Stimulated activated CD8-positive, alpha-beta memory T cell treated with anti-CD3 and anti-CD28 coated beads, Interleukin-4, amount 100 ng/mL, for 4 hours (primary cell): ENCODE data around the gene FLT4.

Experiments used
- DNase-seq, 2 donors: peaks; one replicate each; pipeline ENCODE4 v3.0.0-alpha.2; 2020; ENCODE audit warnings: low read depth in 2 of 2, low spot score in 1 of 2

The FLT4 gene

DNA sequence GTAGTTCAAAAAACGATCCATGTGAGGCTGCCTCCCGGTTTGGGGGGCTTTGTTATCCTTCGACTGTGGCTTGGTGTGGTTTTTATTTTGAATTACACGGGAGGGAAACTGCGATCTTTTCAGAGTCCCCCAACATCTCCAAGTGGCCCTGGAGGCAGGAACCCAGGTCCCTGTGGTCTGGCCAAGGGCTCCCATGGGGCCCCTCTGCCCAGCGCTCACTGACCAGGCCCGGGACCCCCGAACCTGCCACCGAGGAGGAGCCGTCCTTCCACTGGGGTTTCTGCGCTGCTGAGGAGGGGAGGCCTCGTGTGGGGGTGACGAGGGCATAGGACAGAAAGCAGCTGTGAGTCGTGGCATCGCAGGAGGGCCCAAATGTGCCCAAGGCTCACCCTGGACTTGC lies 40.0 kb downstream of the FLT4 start:
- no peak for DNase-seq

DNA sequence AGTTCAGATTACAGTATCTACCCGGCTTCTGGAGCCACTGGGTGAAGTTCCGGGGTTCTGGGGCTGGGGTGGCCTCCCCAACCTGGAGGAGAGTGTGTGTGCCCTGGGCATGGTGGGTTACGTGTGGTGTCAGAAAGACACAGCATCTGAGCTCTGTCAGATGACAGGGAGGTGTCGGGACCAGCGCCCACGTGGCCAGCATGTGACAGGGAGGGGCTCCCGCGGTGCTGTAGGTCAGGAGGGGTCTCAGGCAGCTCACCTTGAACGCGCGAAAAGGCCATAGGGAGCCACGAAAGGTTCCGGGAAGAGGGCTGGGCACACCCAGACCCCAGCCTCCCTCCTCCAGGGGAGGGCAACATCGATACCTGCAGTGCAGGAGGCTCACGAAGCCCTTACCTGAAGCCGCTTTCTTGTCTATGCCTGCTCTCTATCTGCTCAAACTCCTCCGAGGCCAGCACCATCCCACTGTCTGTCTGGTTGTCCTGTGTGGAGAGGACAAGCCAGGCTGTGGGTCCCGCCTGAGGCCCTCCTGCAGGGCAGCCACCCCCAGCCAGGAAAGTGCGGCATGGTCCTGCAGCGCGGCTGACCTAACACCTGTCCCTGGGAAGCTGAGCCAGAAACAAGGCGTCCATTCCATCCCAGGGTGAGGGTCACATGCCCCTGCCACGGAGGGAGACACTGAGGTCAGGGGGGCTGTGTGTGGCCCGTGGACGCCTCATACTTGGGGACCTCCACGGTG lies 40.7 kb downstream of the FLT4 start:
- no peak for DNase-seq

DNA sequence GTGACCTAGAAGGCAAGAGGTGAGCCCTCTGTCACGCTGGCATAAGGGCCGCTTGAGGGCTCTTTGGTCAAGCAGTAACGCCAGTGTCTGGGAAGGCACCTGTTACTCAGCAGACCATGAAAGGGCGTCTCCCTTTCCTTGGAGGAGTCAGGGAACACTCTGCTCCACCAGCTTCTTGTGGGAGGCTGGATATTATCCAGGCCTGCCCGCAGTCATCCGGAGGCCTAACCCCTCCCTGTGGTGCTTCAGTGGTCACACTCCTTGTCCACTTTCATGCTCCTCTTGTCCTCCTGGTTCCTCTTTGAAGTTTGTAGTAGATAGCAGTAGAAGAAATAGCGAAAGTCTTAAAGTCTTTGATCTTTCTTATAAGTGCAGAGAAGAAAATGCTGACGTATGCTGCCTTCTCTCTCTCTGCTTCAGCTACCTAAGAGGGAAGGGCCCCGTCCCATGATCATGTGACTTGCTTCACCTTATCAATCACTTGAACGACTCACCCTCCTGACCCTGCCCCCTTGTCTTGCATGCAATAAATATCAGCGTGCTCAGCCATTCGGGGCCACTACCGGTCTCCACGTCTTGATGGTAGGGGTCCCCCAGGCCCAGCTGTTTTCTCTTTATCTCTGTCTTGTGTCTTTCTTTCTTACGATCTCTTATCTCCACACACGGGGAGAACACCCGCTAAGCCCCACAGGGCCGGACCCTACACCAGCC lies 41.4 kb downstream of the FLT4 start:
- no peak for DNase-seq

DNA sequence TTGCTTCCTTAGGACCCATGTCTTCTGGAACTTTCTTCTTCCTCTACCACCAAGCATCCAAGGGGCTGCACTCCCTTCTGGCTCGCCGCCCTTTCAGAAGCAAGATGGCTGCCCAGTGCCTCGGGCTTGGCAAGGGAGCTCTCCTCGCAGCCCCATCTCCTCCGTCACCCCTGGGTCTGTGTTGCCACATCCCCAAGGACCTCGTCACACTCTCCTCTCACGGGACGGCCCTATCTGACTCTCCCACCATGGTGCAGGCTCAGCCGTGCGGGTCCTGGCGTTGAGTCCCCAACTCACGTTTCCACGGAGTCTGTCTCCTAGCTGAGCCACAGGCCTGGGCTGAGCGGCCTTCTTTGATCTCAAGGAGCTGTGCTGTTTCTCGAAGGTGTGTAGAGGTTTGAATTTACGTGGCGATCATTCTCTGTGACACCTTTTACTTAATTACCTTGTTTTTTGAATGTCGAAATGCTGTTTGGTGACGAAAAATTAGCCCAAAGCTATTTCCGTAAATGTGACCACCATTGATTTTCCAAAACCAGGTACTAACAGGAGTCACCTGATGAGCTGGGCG lies 43.1 kb downstream of the FLT4 start:
- no peak for DNase-seq

DNA sequence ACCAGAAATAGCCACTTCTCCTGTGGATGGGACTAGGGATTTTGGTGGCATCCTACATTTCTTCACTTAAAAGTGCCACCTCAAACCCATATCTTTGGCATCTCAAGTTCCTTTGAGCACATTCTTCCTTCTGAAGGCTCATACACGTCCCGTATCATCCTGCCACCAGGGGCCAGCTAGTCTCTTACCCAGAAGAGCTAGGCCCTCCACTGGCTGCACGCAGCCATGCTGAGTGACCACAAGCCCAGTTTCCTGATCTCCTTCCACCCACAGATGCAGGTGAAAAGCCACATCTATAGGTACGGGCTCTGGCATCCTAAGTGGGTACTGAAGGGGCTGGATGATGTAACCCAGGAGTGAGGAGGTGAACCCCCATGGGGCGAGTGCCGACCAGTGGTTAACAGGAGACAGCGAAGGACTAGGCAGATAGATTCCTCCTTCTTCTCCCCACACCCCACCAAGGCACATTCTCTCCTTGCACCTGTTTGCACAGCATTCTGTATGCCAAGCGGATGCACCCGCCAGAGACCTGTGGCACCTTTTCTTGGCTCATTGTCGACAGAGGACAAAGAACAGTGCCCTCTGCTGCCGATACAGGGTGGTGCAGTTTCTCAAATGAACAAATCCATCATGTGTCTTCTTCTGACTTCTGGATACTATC lies 43.7 kb downstream of the FLT4 start:
- DNase-seq, result peak; percentile 17 to 28

DNA sequence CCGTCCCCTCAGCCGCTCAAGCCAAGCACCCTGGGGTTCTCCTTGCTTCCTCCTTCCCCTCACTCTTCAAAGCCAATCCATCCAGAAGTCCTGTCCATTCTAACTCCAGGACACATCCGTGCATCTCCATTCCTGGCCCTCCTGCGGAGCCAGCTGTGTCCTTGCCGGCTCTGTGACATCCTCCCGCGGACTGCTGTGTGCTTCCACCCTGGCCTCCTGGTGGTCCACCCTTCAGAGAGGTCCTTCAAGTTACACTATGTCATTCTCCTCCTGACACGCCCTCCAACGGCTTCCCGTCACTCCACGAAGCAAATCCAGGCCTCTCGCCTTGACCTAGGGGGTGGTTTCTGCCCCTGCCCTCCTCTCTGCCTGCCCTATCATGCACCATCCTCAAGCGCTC lies 45.1 kb downstream of the FLT4 start:
- no peak for DNase-seq

DNA sequence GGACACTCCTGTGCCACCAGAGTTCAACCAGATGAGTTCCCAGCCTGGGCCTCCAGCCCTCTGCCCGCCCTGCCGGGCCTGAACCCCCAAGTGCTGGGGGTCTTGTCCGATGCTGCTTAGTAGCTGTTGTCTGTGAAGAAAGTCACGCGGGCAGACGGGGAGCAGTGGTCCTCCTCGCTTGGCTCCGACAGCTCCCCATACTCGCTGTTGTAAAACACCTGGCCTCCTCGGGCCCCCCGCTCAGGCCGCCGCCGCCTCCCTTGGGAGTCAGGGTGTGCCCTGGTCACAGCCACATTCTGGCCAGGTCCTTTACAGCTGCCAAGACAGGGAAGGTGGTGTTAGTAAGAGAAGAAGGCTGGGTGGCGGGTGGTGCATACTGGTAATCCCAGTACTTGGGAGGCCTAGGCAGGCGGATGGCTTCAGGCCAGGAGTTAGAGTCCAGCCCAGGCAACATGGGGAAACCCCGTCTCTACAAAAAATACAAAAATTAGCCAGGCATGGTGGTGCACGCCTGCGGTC lies 46.3 kb downstream of the FLT4 start:
- DNase-seq, result no peak

DNA sequence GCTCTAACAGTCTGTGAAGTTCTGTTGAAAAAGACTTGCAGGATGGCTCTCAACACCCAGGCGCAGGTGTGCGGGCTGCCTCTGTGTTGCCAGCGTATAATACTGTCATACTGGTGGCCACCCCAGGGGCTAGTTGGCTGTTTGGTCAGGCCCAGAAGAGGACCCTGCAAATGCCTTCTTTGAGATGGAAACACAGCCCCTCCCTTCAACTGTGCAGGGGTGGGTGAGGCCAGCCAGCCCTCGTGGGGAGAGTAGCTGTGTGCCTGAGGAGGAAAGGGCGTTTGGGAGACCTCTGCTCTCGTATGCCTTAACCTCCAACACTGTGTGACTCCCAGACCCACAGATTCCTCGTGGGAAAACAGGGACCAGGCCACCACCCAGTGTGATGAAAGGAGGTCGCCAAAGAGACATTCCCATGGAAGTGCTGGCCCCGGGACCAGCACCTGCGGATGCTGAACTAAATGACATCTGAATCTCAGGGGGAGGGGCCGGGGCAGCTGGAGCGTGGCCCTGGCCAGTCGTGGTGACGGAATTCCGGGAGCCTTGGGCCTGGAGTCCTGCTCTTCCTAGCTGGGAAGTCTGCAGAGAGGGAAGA lies 46.8 kb downstream of the FLT4 start:
- DNase-seq, result no peak

DNA sequence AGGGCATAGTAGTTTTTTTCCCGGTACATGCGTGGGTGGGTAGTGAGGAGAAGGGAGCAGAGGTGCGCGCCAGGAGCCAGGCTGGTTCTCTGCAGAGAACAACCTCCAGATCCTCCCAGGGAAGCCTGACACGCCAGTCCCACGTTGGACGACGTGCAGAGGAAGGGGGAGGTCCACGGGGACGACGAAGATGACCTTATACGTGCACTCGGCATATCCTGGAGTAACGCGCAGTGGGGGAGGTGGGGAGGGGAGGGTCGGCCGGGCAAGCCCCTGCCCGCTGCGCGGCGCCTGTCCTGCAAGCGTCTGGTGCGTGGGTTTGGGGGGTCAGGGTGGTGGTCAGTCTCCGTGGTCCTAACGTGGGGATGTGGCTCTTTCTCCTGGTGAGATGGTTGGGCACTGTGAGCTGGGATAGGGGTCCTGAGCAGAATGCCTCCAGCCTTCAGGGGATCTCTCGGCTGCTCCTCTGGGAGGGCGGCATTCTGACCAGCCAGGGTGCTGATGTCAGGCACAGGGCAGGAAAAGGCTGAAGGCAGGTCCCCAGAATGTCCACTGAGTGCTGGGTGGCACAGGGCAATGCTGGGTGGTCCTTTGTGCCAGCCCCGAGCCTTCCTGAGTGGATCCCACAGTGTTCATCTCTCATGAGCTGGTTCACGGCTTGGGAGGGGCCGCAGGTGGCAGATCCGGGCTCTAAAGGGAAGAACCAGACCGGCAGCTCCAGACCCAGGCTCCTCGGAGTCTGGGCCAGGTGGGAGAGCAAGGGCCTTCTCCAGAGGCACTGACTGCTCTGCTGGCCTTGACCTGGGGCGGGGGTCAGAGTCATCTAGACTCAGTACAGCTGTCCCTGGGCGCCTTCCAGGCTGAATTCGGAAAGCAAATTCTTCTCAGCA lies 47.6 kb downstream of the FLT4 start:
- no peak for DNase-seq

DNA sequence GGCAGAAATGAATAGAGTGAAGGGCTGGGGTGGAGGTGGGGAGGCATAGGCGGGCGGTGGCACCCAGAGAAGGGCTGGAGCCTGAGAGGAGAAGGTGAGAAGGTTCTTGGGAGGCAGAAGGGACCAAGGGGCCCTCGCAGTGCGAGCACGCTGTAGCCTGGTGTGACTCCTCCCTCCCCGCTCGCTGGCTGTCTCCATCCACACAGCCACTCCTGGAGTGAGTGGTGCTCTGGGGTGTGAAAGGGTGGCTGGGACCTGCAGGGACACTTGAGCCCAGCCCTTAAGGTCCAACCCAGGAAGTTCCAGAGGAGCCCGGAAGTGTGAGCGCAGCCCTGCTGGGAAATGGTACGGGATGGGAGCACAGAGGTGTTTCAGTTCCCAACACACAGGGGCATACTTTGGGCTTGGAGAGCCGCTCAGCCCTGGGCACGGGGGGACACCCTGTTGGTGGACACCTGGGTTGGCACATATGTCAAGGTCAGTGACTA lies 48.8 kb downstream of the FLT4 start:
- no peak for DNase-seq

DNA sequence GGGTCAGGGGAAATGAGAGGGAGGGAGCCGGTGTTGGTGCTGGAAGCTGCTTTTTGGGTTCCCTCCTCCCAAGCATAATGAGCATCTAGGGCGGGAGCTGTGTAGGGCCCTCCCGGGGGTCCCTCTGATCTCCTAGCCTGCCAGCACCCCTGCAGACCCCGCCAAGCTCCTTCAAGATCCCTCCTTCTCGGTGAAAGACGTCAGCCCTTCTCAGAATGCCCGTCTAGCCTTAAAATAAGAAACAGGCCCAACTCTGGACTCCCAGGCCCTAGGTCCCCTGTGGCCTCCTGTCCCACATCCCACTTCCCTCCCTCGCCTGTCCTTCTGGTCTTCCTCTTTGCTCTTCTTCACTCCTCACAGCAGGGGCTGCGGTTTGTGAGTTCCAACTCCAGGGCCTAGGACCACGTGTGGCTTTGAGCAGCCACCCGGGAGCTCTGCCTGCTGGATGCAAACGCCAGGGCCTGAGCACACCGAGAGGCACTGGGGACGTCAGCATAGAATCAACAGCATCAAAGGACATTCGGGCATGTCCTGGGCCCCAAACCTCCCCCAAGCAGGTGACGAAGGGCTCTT lies 49.3 kb downstream of the FLT4 start:
- no peak for DNase-seq

DNA sequence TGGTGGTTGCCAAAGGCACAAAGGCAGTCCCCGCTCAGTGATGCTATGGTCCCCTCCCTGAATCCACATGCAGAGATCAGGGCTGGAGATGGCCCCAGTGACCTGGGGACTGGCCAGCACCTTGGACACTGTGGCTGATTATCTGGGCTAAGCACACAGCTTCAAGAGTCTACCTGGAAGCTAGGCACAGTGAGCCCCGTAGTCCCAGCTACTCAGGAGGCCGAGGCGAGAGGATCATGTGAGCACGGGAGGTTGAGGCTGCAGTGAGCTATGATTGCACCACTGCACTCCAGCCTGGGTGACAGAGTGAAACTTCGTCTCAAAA lies 49.8 kb downstream of the FLT4 start:
- DNase-seq, result no peak

DNA sequence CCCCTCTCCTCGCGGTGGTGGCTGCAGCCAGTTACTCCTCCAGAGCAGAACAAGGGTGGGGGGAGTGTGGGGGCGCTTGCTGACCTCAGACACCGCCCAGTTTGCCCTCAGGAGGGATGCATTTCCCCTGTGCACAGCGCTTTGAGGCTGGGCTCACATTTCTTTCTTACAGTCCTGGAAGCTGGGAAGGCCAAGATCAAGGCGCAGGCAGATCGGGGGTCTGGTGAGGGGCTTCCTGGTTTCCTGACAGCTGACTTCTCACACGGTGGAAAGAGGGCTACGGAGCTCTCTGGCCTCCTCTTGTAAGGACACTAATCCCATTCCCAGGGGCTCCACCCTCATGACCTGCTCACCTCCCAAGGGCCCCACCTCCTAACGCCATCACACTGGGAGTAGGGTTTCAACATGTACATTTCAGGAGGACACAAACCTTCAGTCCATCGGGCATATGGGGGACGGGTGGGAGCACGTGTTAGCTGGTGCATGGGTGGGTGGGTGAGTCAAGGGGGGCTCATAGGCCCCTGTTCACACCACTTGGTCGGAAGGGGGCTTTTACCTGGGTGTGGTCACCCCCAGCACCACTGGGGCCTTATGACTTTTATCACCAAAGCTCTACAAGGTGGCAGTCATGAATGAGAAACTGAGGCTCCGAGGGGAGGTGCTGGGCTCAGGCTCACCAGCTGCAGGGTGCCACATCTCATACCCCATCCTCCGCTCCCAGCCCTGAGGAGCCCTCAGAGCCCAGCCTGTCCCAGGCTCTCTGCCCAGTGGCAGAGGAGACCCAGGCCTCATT lies 50.4 kb downstream of the FLT4 start:
- no peak for DNase-seq

DNA sequence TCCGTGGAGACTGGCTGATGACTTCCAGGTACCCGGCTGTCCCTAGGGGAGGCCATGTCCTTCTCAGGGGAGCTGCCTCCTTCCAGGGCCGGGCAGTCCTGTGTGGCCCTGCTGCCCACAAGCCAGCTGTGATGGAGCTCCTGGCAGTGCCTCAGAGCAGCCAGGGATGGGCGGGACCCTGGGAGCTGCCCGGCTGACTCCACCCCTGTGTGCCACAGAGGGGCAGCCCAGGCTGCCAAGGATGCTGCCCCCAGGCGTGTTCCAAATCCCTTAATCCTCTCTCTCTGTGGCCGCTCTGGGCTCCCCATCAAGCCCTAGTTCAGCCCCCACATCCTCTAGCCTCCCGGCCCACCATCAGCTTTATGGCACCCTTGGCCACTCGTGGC lies 51.1 kb downstream of the FLT4 start:
- no peak for DNase-seq

DNA sequence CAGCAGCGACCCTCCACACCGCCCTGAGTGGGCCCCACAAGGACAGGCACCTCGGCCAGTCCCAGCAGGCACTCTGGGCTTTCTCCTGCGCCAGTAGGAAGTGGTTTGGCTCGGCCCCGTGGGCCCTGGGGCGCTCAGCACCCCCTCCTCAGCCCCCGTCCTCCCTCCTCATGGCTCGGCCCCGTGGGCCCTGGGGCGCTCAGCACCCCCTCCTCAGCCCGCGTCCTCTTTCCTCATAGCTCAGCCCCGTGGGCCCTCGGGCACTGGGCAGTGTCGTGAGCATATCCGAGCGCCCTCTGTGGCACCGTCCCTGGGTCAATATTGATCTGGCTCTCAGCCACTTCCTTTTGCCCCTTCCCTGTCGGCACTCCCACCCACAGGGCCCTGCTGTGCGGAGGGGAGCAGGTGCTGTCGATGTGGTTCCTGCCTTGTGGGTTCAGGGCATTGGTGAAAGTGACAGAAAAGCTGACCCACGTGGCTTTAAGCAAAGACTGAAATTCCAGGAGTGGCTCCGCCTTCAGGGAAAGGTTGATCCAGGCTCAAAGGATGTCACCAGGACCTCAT lies 52.6 kb downstream of the FLT4 start:
- no peak for DNase-seq

DNA sequence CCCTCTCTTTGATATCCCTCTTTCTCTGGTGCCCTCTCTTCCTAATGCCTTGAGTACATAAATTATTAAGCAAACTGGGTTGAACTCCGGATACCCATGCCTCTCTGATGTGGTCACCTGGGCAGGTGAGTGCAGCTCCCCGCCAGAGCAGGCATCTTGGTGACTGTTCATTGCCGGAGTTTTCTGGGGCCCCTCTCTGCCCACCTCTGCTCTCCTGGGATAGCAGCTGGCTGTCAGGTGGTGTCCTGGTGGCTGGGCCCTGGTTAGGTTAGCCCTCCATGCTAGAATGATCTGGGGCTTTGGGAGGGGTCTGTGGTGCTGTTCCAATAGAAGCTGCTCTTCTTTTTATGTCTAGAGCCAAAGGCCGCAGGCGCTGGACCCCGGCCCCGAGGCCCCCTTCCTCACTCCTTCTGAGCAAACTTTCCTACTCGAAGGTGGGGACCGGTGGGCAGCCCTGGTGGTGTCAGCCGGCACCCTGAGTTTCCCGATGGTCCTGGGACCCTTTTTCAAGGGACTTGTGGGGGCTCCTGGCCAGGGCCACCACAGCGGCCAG lies 53.2 kb downstream of the FLT4 start:
- DNase-seq, result no peak

DNA sequence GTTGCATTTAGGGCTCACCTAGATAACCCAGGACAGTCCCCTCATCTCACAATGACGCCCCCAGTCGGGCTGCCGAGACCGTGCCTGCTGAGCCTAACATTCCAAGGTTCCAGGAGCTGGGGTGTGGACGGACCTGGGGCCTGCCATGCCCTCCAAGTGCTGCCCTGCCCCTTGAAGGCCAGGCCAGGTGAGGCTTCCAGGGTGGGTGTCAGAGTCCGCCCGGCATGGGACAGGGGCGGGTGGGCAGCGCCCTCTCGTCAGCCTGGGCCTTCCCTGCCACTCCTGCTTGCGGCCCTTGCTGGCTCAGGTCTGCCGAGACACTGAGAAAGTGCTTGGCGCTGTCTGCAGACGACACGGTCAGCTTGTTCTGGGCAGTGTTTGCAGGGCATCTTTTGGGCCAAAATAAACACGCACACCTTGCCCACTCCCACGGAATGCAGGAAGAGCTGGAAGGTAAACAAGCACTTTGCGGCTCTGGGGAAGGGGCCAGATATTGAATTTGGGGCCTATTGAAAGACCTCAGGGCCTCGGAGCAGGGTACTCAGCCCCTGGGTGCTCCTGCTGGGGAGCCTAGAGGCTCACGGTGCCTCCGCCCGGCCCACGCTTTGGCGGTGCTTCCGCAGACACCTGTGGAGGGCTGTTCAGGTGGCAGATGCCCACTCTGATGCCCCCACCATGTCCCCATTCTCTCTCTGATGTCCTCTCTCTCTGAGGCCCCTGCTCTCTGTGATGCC lies 53.9 kb downstream of the FLT4 start:
- no peak for DNase-seq

DNA sequence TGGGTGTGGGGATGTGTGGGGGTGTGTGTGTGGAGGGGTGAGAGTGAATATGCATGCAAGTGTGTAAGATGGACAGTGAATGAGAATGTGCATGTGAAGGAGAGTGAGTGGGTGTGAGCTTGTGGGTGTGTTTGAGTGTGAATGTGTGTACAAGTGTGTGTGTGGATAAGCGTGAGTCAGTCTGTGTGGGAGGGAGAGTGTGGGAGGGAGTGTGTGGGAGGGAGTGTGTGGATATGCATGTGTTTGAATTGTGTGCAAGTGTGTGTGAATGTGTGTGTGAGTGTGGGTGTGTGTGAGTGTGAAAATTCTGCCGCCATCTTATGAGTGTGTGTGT lies 54.4 kb downstream of the FLT4 start:
- no peak for DNase-seq
